Uterine smooth muscle cell (primary cell): ENCODE results near the gene RCL1. TPM values are rescaled to one million over a fixed set of nuclear protein-coding genes. Genes with fewer than 3 reads are reported as not detected.

Source experiments
- total RNA-seq: library from RNA; depleted of rRNA; stranded (reverse); fragments of >200 nt; gene quantifications from 2 replicates; pipeline ENCODE4 v1.2.3, GENCODE V29; 2014

The RCL1 gene, protein sequence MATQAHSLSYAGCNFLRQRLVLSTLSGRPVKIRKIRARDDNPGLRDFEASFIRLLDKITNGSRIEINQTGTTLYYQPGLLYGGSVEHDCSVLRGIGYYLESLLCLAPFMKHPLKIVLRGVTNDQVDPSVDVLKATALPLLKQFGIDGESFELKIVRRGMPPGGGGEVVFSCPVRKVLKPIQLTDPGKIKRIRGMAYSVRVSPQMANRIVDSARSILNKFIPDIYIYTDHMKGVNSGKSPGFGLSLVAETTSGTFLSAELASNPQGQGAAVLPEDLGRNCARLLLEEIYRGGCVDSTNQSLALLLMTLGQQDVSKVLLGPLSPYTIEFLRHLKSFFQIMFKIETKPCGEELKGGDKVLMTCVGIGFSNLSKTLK
- 11.2 and 13.3 TPM in 2 replicates for total RNA-seq

GRCh38 chr9:4792572-4793458 lies at the start of gene RCL1:
Gene RCL1, plus strand, starts transcription at chr9:4792944. Its CDS starts 148 bp downstream, at chr9:4793092.

Other genes with a start within 250 kb of the RCL1 start
- 6.8 and 7.9 TPM in 2 replicates for gene PLPP6, start 130.7 kb upstream of the RCL1 start, total RNA-seq
- gene SPATA6L, start 126.5 kb upstream of the RCL1 start, total RNA-seq = 0.22 and 1.1 TPM in 2 replicates
- gene CDC37L1, start 113.4 kb upstream of the RCL1 start, total RNA-seq = 23.7 and 24.8 TPM in 2 replicates
- gene AK3, start 51.7 kb upstream of the RCL1 start, total RNA-seq = 41.5 and 53.7 TPM in 2 replicates
- 12.2 and 14.7 TPM in 2 replicates for gene JAK2, start 192.3 kb downstream of the RCL1 start, total RNA-seq